Measurements from ENCODE around the gene TRIM34.

TRIM34 gene

DNA sequence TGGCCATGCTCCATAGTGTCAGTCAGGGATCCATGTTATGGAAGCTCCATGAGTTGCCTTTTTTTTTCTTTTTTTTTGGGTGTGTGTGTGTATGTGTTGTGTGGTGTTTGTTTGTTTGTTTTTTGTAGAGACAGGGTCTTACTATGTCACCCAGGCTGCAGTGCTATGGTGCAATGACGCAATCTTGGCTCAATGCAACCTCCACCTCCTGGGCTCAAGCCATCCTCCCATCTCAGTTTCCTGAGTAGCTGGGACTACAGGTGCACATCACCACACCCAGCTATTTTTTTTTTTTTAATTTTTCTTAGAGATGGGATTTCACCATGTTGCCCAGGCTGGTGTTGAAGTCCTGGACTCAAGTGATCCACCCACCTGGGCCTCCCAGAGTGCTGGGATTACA is 63.7 kb downstream of the TRIM34 start:
- DNase-seq, result no peak
- Histone ChIP-seq H3K4me3 (ENCODE audit: low read length) (no peak overlapping the region), H3K4me2 (ENCODE audit: low read depth, low read length) (no peak overlapping the region), H3K4me1 (ENCODE audit: low read length) (0 out of 2 replicates have a peak, but pooled peaks cover 4% of the 10 kb centered on the region), H3F3A (ENCODE audit: insufficient read depth, low read length) (peaks cover 17% of the 10 kb centered on the region), H3K9me2 (replicated peaks; ENCODE audit: insufficient read depth, low read length) (no peaks in the 10 kb centered on the region), H3K9ac (ENCODE audit: low read length) (no peak overlapping the region), H2AFZ (ENCODE audit: low read length) (no peak overlapping the region), H3K9me3 (replicated peaks; ENCODE audit: insufficient read depth, low read length) (no peaks in the 10 kb centered on the region), H3K36me3 (replicated peaks; ENCODE audit: insufficient read depth, low read length) (no peaks in the 10 kb centered on the region), H3K27me3 (replicated peaks; ENCODE audit: insufficient read depth, low read length) (peaks cover 39% of the 10 kb centered on the region), H3K27ac (ENCODE audit: low read length) (no peak overlapping the region), H3K79me2 (ENCODE audit: low read length) (no peaks in the 10 kb centered on the region), H4K20me1 (ENCODE audit: insufficient read depth, low read length) (no peaks in the 10 kb centered on the region)
- TF ChIP-seq EZH2phosphoT487 (IDR thresholded peaks at IDR 0.05; ENCODE audit: low read length) (no peak), EZH2 (optimal IDR thresholded peaks at IDR 0.05; ENCODE audit: low read depth, low read length) (no peak)
- TF ChIP-seq, protein P1, sequence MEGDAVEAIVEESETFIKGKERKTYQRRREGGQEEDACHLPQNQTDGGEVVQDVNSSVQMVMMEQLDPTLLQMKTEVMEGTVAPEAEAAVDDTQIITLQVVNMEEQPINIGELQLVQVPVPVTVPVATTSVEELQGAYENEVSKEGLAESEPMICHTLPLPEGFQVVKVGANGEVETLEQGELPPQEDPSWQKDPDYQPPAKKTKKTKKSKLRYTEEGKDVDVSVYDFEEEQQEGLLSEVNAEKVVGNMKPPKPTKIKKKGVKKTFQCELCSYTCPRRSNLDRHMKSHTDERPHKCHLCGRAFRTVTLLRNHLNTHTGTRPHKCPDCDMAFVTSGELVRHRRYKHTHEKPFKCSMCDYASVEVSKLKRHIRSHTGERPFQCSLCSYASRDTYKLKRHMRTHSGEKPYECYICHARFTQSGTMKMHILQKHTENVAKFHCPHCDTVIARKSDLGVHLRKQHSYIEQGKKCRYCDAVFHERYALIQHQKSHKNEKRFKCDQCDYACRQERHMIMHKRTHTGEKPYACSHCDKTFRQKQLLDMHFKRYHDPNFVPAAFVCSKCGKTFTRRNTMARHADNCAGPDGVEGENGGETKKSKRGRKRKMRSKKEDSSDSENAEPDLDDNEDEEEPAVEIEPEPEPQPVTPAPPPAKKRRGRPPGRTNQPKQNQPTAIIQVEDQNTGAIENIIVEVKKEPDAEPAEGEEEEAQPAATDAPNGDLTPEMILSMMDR (IDR thresholded peaks at IDR 0.05; ENCODE audit: low read length), result no peak

DNA sequence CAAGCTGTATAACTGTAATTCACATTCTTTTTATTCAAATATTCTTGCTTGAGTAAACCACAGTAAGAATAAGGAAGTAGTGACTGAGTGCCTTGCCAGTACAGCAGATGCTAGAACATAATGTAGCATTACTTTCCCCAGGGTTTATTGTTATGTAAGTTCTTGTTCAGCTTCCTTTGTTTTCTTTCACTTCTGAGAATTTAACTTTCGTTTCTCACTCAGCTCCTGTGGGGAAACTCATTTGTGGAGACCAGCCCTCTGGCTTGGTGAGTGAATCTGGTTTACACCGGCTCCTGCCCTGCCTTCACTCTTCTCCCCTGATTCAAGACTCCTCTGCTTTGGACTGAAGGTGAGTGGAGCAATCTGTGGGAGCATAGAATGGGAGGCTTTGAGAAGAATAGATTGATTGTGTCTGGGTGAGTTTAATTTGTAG is 64.8 kb downstream of the TRIM34 start, which contains the start of gene TRIM22:
Gene TRIM22 (plus strand): TSS at position 240 of the 433 bp plus-strand sequence. CDS start 6,443 bp downstream, outside the sequence.
- TF ChIP-seq EZH2phosphoT487 (IDR thresholded peaks at IDR 0.05; ENCODE audit: low read length), result no peak
- no peak for TF ChIP-seq EZH2 (optimal IDR thresholded peaks at IDR 0.05; ENCODE audit: low read depth, low read length)
- TF ChIP-seq, protein P1 (IDR thresholded peaks at IDR 0.05; ENCODE audit: low read length), result no peak
- H3K4me2 ChIP-seq (ENCODE audit: low read depth, low read length), result no peak within 1 kb of the TSS
- no peaks in the 10 kb centered on the region for H3K9me3 ChIP-seq (replicated peaks; ENCODE audit: insufficient read depth, low read length)
- 0 out of 2 replicates have a peak, but pooled peaks cover 4% of the 10 kb centered on the region for H3K4me1 ChIP-seq (ENCODE audit: low read length)
- H3K9ac ChIP-seq (ENCODE audit: low read length), result no peak within 1 kb of the TSS
- no peak within 1 kb of the TSS for H2AFZ ChIP-seq (ENCODE audit: low read length)
- no peak within 1 kb of the TSS for H3K27ac ChIP-seq (ENCODE audit: low read length)
- H3K79me2 ChIP-seq (ENCODE audit: low read length), result no peaks in the 10 kb centered on the region
- H3F3A ChIP-seq (ENCODE audit: insufficient read depth, low read length), result peaks cover 13% of the 10 kb centered on the region
- H3K4me3 ChIP-seq (ENCODE audit: low read length), result no peak within 1 kb of the TSS
- no peaks in the 10 kb centered on the region for H3K36me3 ChIP-seq (replicated peaks; ENCODE audit: insufficient read depth, low read length)
- no peaks in the 10 kb centered on the region for H3K9me2 ChIP-seq (replicated peaks; ENCODE audit: insufficient read depth, low read length)
- H3K27me3 ChIP-seq (replicated peaks; ENCODE audit: insufficient read depth, low read length), result peaks cover 43% of the 10 kb centered on the region
- H4K20me1 ChIP-seq (ENCODE audit: insufficient read depth, low read length), result no peaks in the 10 kb centered on the region
- peak; percentile 74 for DNase-seq

DNA sequence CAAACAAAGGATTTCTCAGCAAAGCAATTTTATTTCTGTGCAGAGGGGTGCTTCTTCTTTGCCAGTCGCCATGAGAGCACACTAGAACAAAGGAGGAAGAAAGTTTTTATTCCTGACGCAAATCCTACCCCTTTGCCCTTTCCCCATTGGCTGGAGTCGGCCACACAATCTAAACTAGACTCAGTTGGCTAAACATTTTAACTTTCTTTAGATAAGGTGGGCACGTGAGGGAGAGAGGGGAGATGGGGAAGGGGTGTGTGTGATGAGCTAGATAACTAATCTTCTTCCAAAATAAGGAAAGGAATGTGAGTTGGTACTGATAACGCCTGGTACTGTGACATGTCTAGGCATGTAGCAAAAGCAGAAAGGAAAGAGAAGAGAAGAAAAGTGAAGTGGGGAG is 65.4 kb downstream of the TRIM34 start:
- H3K9ac ChIP-seq (ENCODE audit: low read length), result no peak overlapping the region
- H3K4me3 ChIP-seq (ENCODE audit: low read length), result no peak overlapping the region
- H3K27me3 ChIP-seq (replicated peaks; ENCODE audit: insufficient read depth, low read length), result peaks cover 43% of the 10 kb centered on the region
- TF ChIP-seq, protein P1 (IDR thresholded peaks at IDR 0.05; ENCODE audit: low read length), result no peak
- no peak for TF ChIP-seq EZH2phosphoT487 (IDR thresholded peaks at IDR 0.05; ENCODE audit: low read length)
- no peak for TF ChIP-seq EZH2 (optimal IDR thresholded peaks at IDR 0.05; ENCODE audit: low read depth, low read length)
- 0 out of 2 replicates have a peak, but pooled peaks cover 4% of the 10 kb centered on the region for H3K4me1 ChIP-seq (ENCODE audit: low read length)
- H3K27ac ChIP-seq (ENCODE audit: low read length), result no peak overlapping the region
- no peaks in the 10 kb centered on the region for H4K20me1 ChIP-seq (ENCODE audit: insufficient read depth, low read length)
- peaks cover 10% of the 10 kb centered on the region for H3F3A ChIP-seq (ENCODE audit: insufficient read depth, low read length)
- H3K36me3 ChIP-seq (replicated peaks; ENCODE audit: insufficient read depth, low read length), result no peaks in the 10 kb centered on the region
- no peak for DNase-seq
- H3K4me2 ChIP-seq (ENCODE audit: low read depth, low read length), result no peak overlapping the region
- H3K9me2 ChIP-seq (replicated peaks; ENCODE audit: insufficient read depth, low read length), result no peaks in the 10 kb centered on the region
- no peaks in the 10 kb centered on the region for H3K9me3 ChIP-seq (replicated peaks; ENCODE audit: insufficient read depth, low read length)
- no peak overlapping the region for H2AFZ ChIP-seq (ENCODE audit: low read length)
- H3K79me2 ChIP-seq (ENCODE audit: low read length), result no peaks in the 10 kb centered on the region

Data from MM.1S (cell line).